ENCODE measurements around the gene CTDSP1.

CTDSP1 gene, protein sequence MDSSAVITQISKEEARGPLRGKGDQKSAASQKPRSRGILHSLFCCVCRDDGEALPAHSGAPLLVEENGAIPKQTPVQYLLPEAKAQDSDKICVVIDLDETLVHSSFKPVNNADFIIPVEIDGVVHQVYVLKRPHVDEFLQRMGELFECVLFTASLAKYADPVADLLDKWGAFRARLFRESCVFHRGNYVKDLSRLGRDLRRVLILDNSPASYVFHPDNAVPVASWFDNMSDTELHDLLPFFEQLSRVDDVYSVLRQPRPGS

DNA sequence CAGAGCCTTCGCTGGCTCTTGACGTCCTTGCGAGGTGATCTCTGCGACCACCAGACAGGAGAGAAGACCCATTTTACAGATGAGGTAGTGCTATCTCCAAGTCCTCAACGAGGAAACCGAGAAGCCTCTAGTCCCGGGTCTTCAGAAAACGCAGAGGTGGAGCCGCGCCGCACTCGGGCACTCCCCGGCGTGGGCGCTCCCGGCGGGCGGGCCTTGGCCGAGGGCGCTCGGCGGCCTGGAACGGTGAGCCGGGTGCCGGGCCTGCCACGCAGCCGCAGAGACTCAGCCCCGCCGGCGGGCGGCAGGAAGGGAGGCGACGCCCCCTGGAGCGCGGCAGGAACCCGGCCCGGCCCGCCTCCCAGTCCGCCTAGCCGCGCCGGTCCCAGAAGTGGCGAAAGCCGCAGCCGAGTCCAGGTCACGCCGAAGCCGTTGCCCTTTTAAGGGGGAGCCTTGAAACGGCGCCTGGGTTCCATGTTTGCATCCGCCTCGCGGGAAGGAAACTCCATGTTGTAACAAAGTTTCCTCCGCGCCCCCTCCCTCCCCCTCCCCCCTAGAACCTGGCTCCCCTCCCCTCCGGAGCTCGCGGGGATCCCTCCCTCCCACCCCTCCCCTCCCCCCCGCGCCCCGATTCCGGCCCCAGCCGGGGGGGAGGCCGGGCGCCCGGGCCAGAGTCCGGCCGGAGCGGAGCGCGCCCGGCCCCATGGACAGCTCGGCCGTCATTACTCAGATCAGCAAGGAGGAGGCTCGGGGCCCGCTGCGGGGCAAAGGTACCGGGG, at the start of gene CTDSP1:
Gene CTDSP1, plus strand, starts transcription at position 478 of the 776 bp plus-strand sequence. Its CDS starts 223 bp downstream, at position 701.
- DNase-seq: peak; percentile 82

DNA sequence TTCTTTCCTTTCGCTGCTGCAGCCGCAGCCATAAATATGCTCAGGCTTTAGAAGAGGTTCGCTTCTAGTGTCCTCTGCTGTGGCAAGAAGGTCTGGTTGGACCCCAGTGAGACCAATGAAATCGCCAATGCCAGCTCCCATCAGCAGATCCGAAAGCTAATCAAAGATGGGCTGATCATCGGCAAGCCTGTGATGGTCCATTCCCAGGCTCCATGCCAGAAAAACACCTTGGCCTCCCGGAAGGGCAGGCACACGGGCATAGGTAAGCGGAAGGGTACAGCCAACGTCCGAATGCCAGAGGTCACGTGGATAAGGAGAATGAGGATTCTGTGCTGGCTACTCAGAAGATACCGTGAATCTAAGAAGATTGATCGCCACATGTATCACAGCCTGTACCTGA, 45.6 kb upstream of the CTDSP1 start:
- no peak for DNase-seq

DNA sequence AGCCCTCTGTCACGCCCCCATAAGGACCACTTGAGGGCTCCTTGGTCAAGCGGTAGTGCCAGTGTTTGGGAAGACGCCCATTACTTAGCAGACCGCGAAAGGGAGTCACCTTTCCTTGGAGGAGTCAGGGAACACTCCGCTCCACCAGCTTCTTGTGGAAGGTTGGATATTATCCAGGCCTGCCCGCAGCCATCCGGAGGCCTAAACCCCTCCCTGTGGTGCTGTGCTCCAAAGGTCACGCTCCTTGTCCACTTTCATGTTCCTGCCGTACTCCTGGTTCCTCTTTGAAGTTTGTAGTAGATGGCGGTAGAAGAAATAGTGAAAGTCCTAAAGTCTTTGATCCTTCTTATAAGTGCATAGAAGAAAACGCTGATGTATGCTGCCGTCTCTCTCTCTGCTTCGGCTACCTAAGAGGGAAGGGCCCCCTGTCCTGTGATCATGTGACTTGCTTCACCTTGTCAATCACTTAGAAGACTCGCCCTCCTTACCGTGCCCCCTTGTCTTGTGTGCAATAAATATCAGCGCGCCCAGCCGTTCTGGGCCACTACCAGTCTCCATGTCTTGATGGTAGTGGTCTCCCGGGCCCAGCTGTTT, 44.7 kb upstream of the CTDSP1 start:
- no peak for DNase-seq

DNA sequence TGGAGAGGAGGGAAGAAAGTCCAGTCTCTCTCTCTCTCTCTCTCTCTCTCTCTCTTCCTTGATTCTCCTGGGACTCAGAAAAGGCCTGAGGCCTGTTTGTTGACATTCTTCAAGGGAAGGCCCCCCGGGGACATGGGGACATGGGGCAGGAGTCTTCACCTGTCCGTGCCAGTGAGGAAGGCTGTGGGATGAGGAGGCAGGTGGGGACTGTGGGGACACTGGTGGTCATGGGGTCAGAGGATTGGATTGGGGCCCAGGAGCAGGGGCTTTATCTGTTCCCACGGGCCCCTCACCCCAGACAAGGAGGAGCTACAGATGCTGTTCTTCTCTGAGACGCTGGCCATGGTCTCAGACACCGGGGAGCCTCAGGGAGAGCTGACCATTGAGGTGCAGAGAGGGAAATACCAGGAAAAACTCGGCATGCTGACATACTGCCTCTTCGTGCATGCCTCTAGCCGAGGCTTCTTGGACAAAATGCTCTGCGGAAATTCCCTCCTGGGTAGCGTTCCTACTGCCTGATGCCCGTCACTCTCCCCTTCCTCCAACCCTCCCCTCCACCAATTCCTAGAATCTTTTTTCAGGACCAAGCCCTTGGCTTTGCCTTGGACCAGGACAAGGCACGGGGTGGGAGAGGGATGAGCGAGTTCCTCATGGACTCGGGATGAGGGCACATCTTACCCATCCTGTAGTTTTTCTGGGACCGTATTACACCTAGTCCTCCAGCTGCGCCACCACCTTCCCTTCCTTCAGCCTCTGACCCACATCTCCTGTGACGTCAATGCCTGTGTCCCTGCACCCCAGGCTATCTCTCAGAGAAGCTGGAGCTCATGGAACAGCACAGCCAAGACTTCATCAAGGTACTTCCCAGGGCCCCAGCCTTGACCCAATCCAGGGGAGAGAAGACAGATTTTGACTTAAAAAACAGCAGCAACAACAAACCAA, 42.2 kb upstream of the CTDSP1 start:
- no peak for DNase-seq

DNA sequence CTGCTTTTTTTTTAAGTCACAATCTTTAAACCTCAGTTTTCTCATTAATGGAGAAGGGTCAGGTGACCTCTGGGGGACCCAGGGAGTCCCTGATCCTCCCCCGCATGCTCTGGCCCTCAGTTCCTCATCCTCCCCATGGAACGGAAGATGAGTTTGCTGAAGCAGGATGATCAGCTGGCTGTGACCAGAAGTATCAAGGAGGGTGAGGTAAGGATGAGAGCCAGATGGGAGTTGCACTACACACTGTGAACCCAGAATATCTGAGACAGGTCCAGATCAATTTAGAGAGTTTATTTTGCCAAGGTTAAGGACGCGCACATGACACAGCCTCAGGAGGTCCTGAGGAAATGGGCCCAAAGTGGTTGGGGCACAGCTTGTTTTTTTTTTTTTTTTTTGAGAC, 39.2 kb upstream of the CTDSP1 start:
- no peak for DNase-seq

DNA sequence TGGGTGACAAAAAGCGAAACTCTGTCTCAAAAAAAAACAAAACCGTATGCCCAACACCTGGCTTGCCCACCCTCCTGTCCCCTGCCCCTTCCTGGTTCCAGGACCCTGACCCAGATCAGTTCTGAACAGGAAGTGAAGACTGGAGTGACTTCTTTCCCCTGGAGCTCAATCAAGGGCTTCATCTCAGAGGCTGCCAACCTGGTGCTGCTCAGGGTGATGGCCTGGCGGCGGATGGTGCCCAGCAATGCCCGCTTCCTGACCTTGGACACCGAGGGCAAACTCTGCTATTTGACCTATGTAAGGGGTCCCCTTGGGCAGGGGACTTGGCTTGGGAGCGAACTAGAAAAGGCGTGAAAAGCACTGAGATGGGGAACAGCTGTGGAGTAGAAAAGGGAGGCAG, 37.1 kb upstream of the CTDSP1 start:
- no peak for DNase-seq

DNA sequence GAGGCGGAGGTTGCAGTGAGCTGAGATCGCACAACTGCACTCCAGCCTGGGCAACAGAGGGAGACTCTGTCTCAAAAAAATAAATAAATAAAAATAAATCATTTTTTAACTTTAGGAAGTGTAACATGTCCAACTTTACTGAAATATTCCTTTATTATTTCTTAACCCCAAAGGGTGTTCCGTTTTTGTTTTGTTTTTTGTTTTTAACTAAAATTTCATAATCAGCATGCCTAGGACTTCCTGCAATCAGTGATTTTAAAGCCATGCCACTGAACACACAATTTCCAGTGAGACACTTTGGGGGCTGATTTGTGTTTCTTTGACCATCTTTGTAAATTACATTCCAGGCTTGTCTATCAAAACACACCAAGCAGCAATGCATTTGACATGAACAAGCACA, 35.9 kb upstream of the CTDSP1 start:
- DNase-seq: no peak

DNA sequence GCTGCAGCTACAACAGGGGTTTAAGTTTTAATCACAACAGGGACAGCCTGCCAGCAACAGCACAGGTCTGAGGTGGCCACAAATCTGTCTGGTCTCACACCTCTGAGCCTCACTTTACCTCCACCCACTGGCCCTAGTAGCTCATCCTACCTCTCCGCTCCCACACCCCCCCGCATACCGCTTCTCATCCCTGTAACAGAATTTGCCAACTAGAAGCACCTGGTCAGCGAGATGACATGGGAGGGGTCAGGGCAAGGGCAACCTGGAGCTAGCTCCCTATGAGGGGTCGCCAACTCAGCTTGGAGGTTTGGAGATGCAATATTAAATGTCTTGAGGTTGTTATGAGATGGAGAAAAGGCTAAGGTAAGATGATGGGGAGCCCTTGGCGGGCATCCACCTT, 35.5 kb upstream of the CTDSP1 start:
- DNase-seq: no peak

DNA sequence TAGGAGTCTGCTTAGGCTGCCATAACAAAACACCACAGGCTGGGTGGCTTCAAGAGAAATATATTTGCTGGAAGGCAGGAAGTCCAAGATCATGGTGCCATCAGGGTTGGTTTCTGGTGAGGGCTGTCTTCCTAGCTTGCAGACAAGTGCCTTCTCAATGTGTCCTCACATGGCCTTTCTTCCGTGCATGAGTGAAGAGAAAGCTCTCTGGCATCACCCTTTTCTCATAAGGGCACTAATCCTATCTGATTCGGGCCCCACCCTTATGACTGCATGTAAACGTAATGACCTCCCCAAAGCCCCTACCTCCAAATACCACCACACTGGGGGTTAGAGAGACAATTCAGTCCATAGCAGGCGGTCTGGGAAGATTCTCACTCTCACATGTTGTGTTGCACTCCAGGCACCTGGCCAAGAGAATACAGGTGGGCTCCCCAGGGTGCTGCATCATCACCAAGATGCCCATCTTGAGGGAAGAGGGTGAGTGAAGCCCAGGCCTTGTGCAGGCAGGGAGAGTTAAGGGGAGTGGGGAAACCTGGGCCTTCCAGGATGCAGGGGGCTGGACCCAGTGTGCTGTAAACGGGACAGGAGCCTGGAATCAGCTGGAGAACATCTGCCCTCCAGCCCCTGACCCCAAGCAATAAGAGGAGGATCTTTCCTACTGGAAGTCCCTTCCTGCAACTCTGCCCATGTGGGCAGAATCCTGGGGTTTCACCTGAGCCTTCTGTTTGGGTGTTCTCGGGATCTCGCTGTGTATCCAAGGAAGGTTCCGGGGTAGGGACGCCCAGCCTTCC, 32.9 kb upstream of the CTDSP1 start:
- DNase-seq: no peak

DNA sequence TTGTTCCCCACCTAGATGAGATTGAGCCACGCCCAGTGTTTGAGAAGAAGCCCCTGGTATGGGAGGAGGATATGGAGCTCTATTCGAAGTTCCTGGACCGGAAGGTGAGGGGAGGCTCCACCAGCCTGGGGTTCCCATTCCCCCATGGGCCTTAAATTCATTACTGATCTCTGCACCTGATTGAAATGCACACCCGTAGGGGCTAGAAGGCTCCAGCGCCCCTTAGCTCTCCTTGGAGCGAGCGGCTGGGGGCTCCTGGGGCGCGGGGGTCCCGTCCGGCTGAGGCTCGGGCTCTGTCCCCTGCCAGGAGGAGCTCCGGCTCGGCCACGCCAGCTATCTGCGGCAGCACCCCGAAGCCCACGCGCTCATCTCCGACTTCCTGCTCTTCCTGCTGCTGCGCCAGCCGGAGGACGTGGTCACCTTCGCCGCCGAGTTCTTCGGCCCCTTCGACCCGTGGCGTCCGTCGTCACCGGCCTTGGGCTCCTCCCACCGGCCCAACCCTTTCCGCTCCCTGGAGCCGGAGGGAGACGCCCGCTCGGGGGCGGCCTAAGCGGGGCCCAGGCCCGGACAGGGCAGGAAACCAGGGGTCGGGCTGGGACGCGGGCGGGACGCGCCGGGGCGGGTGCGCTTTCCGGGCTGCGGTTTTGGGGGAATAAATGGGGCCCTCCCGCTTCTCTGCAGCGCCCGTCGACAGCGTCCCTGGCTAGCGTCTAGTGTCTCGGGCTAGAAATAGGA, 32.1 kb upstream of the CTDSP1 start:
- DNase-seq: no peak

DNA sequence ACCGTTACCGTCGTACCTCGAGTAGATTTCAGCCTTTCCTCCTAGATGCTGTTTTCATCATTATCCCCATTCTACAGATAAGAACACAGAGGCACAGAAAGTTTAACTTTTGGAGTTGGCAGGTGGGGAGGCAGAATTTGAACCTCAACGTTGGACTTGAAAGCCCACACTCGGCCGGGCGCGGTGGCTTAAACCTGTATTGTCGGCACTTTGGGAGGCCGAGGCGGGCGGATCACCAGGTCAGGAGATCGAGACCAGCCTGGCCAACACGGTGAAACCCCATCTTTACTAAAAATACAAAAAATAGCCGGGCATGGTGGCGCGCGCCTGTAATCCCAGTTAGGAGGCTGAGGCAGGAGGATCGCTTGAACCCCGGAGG, 31.5 kb upstream of the CTDSP1 start:
- DNase-seq: no peak

DNA sequence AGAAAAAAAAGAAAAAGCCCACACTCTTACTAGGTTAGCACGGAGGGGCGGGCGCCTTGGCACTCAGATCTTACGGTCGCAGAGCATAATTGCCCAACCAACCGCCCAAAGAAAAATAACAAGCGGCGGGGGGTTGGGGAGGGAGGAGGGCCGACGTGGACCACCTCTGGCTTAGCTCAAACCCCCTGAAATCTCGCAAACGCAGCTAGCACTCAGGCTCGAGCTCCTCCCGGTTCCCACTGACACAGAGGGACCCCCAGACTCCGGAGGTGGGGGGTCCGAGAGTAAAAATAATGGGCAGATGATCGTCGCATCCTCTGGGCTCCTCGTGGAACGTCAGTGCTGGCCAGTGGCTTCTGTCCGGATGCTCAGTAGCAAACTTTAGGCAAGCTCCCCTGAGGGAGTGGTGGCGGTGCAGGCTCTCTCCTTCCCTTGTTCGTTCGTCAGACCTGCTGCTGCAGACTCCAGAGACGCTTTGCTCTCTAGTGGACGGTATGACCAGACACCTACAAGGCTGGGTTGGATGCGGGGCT, 31.0 kb upstream of the CTDSP1 start:
- DNase-seq: peak; percentile 6

DNA sequence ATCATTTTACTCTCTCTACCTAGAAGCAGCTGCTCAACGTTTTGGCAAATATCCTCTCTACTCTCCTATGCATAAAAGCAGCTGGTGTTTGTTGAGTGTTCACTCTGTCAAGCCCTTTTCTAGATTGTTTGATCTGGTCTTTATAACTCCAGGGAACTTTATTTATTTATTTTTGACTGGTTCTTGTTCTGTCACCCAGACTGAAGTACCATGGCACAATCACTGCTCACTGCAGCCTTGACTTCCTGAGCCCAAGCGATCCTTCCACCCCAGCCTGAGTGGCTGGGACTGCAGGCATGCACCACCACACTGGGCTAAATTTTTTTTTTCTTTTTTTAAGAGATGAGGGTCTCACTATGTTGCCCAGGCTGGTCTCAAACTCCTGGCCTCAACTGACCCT, 30.3 kb upstream of the CTDSP1 start:
- no peak for DNase-seq

DNA sequence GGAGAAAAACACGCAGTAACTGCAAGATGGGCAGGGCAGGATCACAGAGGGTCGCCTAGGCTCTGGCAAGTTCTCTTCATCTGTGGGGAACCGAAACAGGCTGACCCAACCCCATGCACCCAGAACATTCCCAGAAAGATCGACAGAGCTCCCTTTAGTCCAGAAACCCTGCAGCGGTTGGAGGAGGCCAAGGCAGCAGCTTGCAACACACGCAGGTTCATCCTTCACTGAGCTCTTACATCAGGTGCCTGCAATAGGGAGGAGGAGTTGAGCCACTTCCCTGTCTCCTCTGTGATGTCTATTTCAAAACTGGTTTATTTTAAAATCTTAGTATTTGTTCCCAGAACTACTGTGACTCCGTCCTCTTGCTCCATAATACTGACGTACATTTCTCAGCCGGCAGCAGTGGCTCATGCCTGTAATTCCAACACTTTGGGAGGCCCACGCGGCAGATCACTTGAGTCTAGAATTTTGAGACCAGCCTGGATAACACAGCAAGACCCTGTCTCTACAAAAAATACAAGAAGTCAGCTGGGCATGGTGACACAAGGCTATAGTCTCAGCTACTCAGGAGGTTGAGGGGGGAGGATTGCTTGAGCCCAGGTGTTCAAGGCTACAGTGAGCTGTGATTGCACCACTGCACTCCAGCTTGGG, 29.1 kb upstream of the CTDSP1 start:
- no peak for DNase-seq

DNA sequence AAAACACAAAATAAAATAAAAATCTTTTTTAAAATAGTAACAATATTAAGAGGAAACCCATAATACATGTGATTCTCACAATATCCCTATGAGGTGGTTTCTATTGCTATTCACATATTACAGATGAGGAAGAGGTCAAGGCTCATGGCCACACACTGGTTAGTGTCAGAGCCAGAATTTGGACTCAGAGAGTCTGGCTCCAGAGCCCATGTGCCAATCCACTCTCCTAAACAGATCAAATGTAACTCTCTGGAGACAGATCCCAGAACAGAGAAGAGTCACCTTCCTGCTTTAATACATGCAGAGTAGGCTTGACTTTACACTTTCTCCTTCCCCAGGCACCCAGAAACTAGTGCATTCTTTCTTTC, 27.7 kb upstream of the CTDSP1 start:
- DNase-seq: no peak

DNA sequence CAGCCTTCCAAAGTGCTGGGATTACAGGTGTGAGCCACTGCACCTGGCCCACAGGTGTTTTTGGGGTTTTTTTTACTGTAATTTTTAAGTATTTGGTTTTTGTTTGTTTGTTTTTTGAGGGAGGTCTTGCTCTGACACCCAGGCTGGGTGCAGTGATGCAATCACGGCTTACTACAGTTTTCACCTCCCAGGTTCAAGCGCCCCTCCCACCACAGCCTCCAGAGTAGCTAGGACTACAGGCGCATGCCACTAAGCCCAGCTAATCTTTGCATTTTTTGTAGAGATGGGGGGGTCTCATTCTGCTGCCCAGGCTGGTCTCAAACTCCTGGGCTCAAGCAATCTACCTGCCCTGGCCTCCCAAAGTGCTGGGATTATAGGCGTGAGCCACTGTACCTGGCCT, 24.9 kb upstream of the CTDSP1 start:
- DNase-seq: no peak

DNA sequence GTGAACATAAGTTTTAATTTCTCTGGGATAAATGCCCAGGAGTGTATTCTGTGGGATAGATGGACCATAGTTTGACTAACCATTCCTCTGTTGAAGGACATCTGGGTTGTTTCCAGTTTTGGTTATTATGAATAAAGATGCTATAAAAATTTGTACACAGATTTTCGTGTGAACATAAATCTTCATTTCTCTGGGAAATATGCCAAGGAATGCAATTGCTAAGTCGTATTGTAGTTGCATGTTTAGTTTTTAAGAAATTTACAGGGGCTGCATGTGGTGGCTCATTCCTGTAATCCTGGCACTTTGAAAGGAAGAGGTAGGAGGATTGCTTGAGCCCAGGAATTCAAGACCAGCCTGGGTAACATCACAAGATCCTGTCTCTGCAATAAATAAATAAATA, 24.5 kb upstream of the CTDSP1 start:
- no peak for DNase-seq

DNA sequence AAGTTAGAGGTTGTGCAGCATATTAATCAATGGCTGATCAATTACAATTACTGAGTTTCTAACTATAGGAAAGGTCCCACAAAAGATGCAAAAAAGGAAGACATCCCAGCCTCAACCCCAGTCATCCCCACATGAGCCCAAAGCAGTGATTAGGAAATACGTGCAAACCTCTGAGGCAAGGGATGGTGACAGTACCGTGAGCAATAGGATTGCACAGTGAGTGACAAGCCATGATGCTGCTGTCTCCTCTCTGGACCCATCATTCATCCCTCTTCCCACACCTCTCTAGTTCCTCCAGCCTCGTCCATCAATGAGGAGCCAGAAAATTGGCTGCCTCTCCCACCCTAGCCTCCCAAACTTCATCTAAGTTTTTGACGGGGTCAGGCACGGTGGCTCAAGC, 21.6 kb upstream of the CTDSP1 start:
- no peak for DNase-seq

DNA sequence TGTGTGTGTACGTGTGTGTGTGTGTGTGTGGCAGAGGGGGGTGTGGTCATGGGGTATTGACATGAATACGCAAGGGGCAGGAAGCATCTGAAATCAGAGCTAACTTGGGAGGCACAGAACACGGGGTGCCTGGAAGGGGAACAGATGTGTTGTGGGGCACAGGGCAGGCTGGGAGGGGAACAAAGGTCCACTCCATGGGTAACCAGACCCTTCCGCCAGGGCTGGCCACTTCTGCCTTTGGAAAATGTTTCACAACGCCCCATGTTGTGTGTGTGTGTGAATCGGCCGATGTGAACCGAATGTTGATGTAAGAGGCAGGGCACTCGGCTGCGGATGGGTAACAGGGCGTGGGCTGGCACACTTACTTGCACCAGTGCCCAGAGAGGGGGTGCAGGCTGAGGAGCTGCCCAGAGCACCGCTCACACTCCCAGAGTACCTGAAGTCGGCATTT, 17.7 kb upstream of the CTDSP1 start, which contains the start of gene SLC11A1:
Gene SLC11A1, plus strand, starts transcription at position 358 of the 451 bp plus-strand sequence. CDS start 96 bp downstream, outside the sequence.
- DNase-seq: no peak

DNA sequence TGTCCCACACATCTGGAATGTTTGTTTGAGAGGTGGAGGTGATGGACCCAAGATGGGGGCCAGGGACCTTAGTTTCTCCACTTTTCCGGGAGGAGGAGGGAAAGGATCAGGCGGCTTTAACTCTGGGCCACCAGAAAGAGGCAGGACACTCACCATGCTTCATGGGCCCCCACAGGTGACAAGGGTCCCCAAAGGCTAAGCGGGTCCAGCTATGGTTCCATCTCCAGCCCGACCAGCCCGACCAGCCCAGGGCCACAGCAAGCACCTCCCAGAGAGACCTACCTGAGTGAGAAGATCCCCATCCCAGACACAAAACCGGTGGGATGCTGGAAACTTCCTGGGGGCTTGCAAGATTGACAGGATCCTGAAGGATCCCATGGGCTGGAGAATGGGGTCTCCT, 16.9 kb upstream of the CTDSP1 start:
- DNase-seq: no peak

Data from DMS79 (cell line).